HEK293 (cell line): ENCODE results near the gene RITA1.

Source experiments
- GFI1B ChIP-seq: fragments of 450-650 bp; formaldehyde crosslinking; IDR thresholded peaks from 2 replicates; pipeline ENCODE4 v1.5.1; 2016; ENCODE audit warnings: missing biosample characterization, missing genetic modification characterization
- GLIS1 ChIP-seq: fragments of 450-650 bp; formaldehyde crosslinking; IDR thresholded peaks from 2 replicates; pipeline ENCODE4 v1.5.1; 2016; ENCODE audit warnings: missing biosample characterization, missing genetic modification characterization
- PBX3 ChIP-seq: sonication (generic); formaldehyde crosslinking; IDR thresholded peaks from 2 replicates; pipeline ENCODE4 v1.8.1; 2022; ENCODE audit warnings: mild to moderate bottlenecking, moderate library complexity, missing genetic modification reagents
- RBAK ChIP-seq: fragments of 450-650 bp; formaldehyde crosslinking; IDR thresholded peaks from 2 replicates; pipeline ENCODE4 v1.5.1; 2016; ENCODE audit warnings: missing biosample characterization, missing genetic modification characterization
- SCRT1 ChIP-seq: fragments of 450-650 bp; formaldehyde crosslinking; IDR thresholded peaks from 2 replicates; pipeline ENCODE4 v1.5.1; 2016; ENCODE audit warnings: missing biosample characterization, missing genetic modification characterization, borderline replicate concordance
- TRIM28 ChIP-seq: IDR thresholded peaks from 2 replicates; pipeline ENCODE4 v1.6.1; 2011; ENCODE audit warnings: low read length, control low read depth, borderline replicate concordance
- ZBTB7A ChIP-seq: fragments of 450-650 bp; formaldehyde crosslinking; IDR thresholded peaks from 2 replicates; pipeline ENCODE4 v1.5.1; 2016; ENCODE audit warnings: low read depth, missing biosample characterization, missing genetic modification characterization
- ZFP3 ChIP-seq: fragments of 450-650 bp; formaldehyde crosslinking; IDR thresholded peaks from 2 replicates; pipeline ENCODE4 v1.5.1; 2016; ENCODE audit warnings: low read depth, missing biosample characterization, missing genetic modification characterization
- ZNF155 ChIP-seq: fragments of 450-650 bp; formaldehyde crosslinking; IDR thresholded peaks from 2 replicates; pipeline ENCODE4 v1.5.1; 2016; ENCODE audit warnings: missing biosample characterization, missing genetic modification characterization
- ZNF175 ChIP-seq: fragments of 450-650 bp; formaldehyde crosslinking; IDR thresholded peaks from 2 replicates; pipeline ENCODE4 v1.5.1; 2016; ENCODE audit warnings: missing biosample characterization, missing genetic modification characterization
- ZNF211 ChIP-seq: fragments of 450-650 bp; formaldehyde crosslinking; IDR thresholded peaks from 2 replicates; pipeline ENCODE4 v1.5.1; 2016; ENCODE audit warnings: low read depth, missing biosample characterization, missing genetic modification characterization
- ZNF239 ChIP-seq: fragments of 450-650 bp; formaldehyde crosslinking; IDR thresholded peaks from 2 replicates; pipeline ENCODE4 v1.5.1; 2016; ENCODE audit warnings: missing biosample characterization, missing genetic modification characterization
- ZNF26 ChIP-seq: fragments of 450-650 bp; formaldehyde crosslinking; IDR thresholded peaks from 2 replicates; pipeline ENCODE4 v1.5.1; 2016; ENCODE audit warnings: missing biosample characterization, missing genetic modification characterization
- ZNF324 ChIP-seq: fragments of 450-650 bp; formaldehyde crosslinking; IDR thresholded peaks from 2 replicates; pipeline ENCODE4 v1.5.1; 2016; ENCODE audit warnings: missing biosample characterization, missing genetic modification characterization
- ZNF341 ChIP-seq: fragments of 450-650 bp; formaldehyde crosslinking; IDR thresholded peaks from 2 replicates; pipeline ENCODE4; 2016; ENCODE audit warnings: low read depth, missing biosample characterization, missing genetic modification characterization
- ZNF514 ChIP-seq: fragments of 450-650 bp; formaldehyde crosslinking; IDR thresholded peaks from 2 replicates; pipeline ENCODE4 v1.5.1; 2016; ENCODE audit warnings: missing biosample characterization, missing genetic modification characterization
- ZNF530 ChIP-seq: fragments of 450-650 bp; formaldehyde crosslinking; IDR thresholded peaks from 2 replicates; pipeline ENCODE4 v1.5.1; 2016; ENCODE audit warnings: low read depth, missing biosample characterization, missing genetic modification characterization
- ZNF548 ChIP-seq: fragments of 450-650 bp; formaldehyde crosslinking; IDR thresholded peaks from 2 replicates; pipeline ENCODE4 v1.5.1; 2016; ENCODE audit warnings: missing biosample characterization, missing genetic modification characterization
- ZNF658 ChIP-seq: fragments of 450-650 bp; formaldehyde crosslinking; IDR thresholded peaks from 2 replicates; pipeline ENCODE4; 2016; ENCODE audit warnings: missing biosample characterization, missing genetic modification characterization
- TF ChIP-seq, protein P1 (sequence below): fragments of 450-650 bp; formaldehyde crosslinking; IDR thresholded peaks from 2 replicates; pipeline ENCODE4 v1.5.1; 2016; ENCODE audit warnings: missing biosample characterization, missing genetic modification characterization
- TF ChIP-seq, protein P2 (sequence below): fragments of 450-650 bp; formaldehyde crosslinking; IDR thresholded peaks from 2 replicates; pipeline ENCODE4 v1.5.1; 2016; ENCODE audit warnings: missing biosample characterization, missing genetic modification characterization, borderline replicate concordance
- TF ChIP-seq, protein P3 (sequence below): fragments of 450-650 bp; formaldehyde crosslinking; IDR thresholded peaks from 2 replicates; pipeline ENCODE4 v1.5.1; 2017; ENCODE audit warnings: missing biosample characterization, missing genetic modification characterization
- TF ChIP-seq, protein P4 (sequence below): fragments of 450-650 bp; formaldehyde crosslinking; IDR thresholded peaks from 2 replicates; pipeline ENCODE4 v1.5.1; 2017; ENCODE audit warnings: missing biosample characterization, missing genetic modification characterization
- TF ChIP-seq, protein P5 (sequence below): fragments of 450-650 bp; formaldehyde crosslinking; IDR thresholded peaks from 2 replicates; pipeline ENCODE4 v1.5.1; 2016; ENCODE audit warnings: missing biosample characterization, missing genetic modification characterization, low read depth

RITA1 gene

DNA sequence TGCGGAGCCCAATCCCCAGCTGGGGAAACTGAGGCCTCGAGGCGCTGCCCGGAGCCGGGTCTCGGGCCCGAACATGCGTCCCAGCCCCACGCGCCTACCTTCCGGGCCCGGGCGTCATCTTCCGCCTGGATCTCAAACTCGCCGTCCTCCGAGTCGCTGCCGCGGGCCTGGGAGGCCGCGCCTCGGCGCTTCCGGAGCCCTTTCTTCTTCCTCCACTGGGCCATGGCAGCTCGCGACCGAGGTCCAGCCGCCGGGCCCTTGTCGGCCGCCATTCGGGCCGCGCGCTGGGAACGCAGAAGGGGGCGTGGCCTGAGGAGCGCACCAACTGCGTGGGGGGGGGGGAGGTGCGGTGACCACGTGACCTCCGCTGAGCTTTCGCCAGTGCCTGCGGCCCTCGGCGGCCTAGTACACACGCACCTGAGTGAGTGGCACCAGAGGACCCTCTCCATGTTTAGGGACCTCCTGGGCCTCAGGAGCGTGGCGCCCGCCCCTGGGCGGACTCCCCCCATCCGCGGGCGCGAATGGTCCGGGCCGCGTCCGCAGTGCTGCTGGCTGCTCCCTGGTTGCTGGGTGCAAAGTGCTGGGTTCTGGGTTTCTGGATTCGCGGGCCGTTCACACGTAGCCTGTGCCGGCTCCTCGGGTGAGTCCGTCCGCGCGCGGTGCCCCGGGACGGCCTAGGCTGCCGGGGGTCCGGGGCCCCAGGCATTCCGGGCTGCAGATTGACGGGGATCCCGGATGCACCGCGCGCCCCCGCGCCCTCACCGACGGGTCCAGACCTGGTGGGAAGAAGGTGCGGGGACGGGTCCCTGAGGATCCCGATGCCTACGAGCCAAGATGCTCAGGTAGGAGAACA, at the start of gene RITA1, which contains the start of gene DDX54 (continued):
- TF ChIP-seq, protein P1, sequence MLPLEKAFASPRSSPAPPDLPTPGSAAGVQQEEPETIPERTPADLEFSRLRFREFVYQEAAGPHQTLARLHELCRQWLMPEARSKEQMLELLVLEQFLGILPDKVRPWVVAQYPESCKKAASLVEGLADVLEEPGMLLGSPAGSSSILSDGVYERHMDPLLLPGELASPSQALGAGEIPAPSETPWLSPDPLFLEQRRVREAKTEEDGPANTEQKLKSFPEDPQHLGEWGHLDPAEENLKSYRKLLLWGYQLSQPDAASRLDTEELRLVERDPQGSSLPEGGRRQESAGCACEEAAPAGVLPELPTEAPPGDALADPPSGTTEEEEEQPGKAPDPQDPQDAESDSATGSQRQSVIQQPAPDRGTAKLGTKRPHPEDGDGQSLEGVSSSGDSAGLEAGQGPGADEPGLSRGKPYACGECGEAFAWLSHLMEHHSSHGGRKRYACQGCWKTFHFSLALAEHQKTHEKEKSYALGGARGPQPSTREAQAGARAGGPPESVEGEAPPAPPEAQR, result peak; percentile 17; the same call in 1 of the 2 replicates
- TF ChIP-seq ZNF175 (tag by site-specific recombination), result no peak
- TF ChIP-seq, protein P2, sequence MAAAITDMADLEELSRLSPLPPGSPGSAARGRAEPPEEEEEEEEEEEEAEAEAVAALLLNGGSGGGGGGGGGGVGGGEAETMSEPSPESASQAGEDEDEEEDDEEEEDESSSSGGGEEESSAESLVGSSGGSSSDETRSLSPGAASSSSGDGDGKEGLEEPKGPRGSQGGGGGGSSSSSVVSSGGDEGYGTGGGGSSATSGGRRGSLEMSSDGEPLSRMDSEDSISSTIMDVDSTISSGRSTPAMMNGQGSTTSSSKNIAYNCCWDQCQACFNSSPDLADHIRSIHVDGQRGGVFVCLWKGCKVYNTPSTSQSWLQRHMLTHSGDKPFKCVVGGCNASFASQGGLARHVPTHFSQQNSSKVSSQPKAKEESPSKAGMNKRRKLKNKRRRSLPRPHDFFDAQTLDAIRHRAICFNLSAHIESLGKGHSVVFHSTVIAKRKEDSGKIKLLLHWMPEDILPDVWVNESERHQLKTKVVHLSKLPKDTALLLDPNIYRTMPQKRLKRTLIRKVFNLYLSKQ (tag by site-specific recombination), result no peak
- TF ChIP-seq, protein P3, sequence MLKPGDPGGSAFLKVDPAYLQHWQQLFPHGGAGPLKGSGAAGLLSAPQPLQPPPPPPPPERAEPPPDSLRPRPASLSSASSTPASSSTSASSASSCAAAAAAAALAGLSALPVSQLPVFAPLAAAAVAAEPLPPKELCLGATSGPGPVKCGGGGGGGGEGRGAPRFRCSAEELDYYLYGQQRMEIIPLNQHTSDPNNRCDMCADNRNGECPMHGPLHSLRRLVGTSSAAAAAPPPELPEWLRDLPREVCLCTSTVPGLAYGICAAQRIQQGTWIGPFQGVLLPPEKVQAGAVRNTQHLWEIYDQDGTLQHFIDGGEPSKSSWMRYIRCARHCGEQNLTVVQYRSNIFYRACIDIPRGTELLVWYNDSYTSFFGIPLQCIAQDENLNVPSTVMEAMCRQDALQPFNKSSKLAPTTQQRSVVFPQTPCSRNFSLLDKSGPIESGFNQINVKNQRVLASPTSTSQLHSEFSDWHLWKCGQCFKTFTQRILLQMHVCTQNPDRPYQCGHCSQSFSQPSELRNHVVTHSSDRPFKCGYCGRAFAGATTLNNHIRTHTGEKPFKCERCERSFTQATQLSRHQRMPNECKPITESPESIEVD, result no peak
- TF ChIP-seq PBX3 (CRISPR knock-in tag), result no peak
- no peak for TF ChIP-seq ZNF211
- TF ChIP-seq ZNF514 (tag by site-specific recombination), result no peak
- peak; percentile 94 for TF ChIP-seq GLIS1 (tag by site-specific recombination)
- peak; percentile 38 for TF ChIP-seq ZNF341 (tag by site-specific recombination)
- TF ChIP-seq ZNF548 (tag by site-specific recombination), result no peak
- no peak for TF ChIP-seq ZFP3 (tag by site-specific recombination)
- peak; percentile 57 for TF ChIP-seq ZBTB7A (tag by site-specific recombination)
- no peak; the same call in 1 of the 2 replicates for TF ChIP-seq SCRT1 (tag by site-specific recombination)
- TF ChIP-seq RBAK, result no peak
- no peak for TF ChIP-seq ZNF239 (tag by site-specific recombination)
- TF ChIP-seq ZNF324 (tag by site-specific recombination), result peak; percentile 75
- TF ChIP-seq, protein P4, sequence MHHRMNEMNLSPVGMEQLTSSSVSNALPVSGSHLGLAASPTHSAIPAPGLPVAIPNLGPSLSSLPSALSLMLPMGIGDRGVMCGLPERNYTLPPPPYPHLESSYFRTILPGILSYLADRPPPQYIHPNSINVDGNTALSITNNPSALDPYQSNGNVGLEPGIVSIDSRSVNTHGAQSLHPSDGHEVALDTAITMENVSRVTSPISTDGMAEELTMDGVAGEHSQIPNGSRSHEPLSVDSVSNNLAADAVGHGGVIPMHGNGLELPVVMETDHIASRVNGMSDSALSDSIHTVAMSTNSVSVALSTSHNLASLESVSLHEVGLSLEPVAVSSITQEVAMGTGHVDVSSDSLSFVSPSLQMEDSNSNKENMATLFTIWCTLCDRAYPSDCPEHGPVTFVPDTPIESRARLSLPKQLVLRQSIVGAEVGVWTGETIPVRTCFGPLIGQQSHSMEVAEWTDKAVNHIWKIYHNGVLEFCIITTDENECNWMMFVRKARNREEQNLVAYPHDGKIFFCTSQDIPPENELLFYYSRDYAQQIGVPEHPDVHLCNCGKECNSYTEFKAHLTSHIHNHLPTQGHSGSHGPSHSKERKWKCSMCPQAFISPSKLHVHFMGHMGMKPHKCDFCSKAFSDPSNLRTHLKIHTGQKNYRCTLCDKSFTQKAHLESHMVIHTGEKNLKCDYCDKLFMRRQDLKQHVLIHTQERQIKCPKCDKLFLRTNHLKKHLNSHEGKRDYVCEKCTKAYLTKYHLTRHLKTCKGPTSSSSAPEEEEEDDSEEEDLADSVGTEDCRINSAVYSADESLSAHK (tag by site-specific recombination), result peak; percentile 62; the same call in 1 of the 2 replicates
- TF ChIP-seq ZNF530 (tag by site-specific recombination), result no peak
- TF ChIP-seq TRIM28, result peak; percentile 81; the same call in 1 of the 2 replicates
- TF ChIP-seq ZNF26 (tag by site-specific recombination), result no peak
- no peak for TF ChIP-seq ZNF658
- TF ChIP-seq, protein P5, sequence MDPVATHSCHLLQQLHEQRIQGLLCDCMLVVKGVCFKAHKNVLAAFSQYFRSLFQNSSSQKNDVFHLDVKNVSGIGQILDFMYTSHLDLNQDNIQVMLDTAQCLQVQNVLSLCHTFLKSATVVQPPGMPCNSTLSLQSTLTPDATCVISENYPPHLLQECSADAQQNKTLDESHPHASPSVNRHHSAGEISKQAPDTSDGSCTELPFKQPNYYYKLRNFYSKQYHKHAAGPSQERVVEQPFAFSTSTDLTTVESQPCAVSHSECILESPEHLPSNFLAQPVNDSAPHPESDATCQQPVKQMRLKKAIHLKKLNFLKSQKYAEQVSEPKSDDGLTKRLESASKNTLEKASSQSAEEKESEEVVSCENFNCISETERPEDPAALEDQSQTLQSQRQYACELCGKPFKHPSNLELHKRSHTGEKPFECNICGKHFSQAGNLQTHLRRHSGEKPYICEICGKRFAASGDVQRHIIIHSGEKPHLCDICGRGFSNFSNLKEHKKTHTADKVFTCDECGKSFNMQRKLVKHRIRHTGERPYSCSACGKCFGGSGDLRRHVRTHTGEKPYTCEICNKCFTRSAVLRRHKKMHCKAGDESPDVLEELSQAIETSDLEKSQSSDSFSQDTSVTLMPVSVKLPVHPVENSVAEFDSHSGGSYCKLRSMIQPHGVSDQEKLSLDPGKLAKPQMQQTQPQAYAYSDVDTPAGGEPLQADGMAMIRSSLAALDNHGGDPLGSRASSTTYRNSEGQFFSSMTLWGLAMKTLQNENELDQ (tag by site-specific recombination), result no peak
- TF ChIP-seq ZNF155 (tag by site-specific recombination), result no peak
- TF ChIP-seq GFI1B (tag by site-specific recombination), result no peak
